A549 (cell line): Measurements from ENCODE around the gene APCDD1L. TPM values are rescaled to one million over a fixed set of nuclear protein-coding genes. Genes with fewer than 3 reads are reported as not detected.

Experiments used
- ATAC-seq, 2 experiments: fragments of 200-7000 bp in 1 of 2; fragments of >200 bp in 1 of 2; cut with Nextera tagmentation in 1 of 2; cut with Tn5 transposase in 1 of 2; 3 replicates each; pipeline versions ENCODE4 v1.8.0 to v1.9.1; 2018 to 2020; ENCODE audit warnings: mild to moderate bottlenecking in 1 of 2, moderate library complexity in 1 of 2
- CTCF ChIA-PET: fragments of 300-600 bp; sonication (Branson Sonifier 250); formaldehyde crosslinking; extraction: SDS; loops from one replicate; lab custom pipeline; 2021; ENCODE audit warnings: antibody characterized with exemption, inconsistent platforms; lab: Yijun Ruan, JAX
- POLR2A ChIA-PET: fragments of 350-600 bp; formaldehyde crosslinking; extraction: SDS; loops from one replicate; lab custom pipeline; 2021; ENCODE audit warnings: antibody characterized with exemption, inconsistent platforms; lab: Yijun Ruan, JAX
- DNase-seq, 2 experiments: peaks; one replicate each; pipeline versions ENCODE4 v3.0.0 to v3.0.0-alpha.2; 2011 to 2016; ENCODE audit warnings: low read depth in 1 of 2, low spot score in 1 of 2
- FAIRE-seq: peaks from 2 replicates; lab custom pipeline; 2011; peaks lifted over from hg19 to GRCh38; lab: Jason Lieb, UNC
- H3K27ac ChIP-seq, 2 experiments: fragments of >200 bp; sonication (Bioruptor Twin); formaldehyde crosslinking; 3 replicates each; pipeline ENCODE4 v1.5.1; 2016 to 2017
- H3K4me1 ChIP-seq: fragments of >200 bp; sonication (Bioruptor Twin); formaldehyde crosslinking; 3 replicates; pipeline ENCODE4 v1.6.1; 2016
- H3K4me2 ChIP-seq: fragments of >200 bp; sonication (Bioruptor Twin); formaldehyde crosslinking; 3 replicates; pipeline ENCODE4 v1.6.1; 2016
- H3K4me3 ChIP-seq: fragments of >200 bp; sonication (Bioruptor Twin); formaldehyde crosslinking; 3 replicates; pipeline ENCODE4 v1.5.1; 2016
- H3K9me3 ChIP-seq: fragments of >200 bp; sonication (Bioruptor Twin); formaldehyde crosslinking; 3 replicates; pipeline ENCODE4 v1.6.1; 2016
- BHLHE40 ChIP-seq: IDR thresholded peaks from 2 replicates; pipeline ENCODE4 v1.6.1; 2012; ENCODE audit warnings: low read depth, low read length, inconsistent platforms
- CBX8 ChIP-seq: fragments of 200-600 bp; sonication (generic); IDR thresholded peaks from 2 replicates; pipeline ENCODE4 v1.6.1; 2016
- CEBPB ChIP-seq, 2 experiments: fragments of >200 bp in 1 of 2; sonication (Bioruptor Twin) in 1 of 2; formaldehyde crosslinking in 1 of 2; IDR thresholded peaks; 2 replicates each; pipeline ENCODE4 v1.6.1; 2012 to 2016
- EHF ChIP-seq: fragments of 250-450 bp; sonication (Bioruptor Pico); IDR thresholded peaks from 2 replicates; pipeline ENCODE4 v1.5.0; 2020; ENCODE audit warnings: mild to moderate bottlenecking
- ESRRA ChIP-seq: fragments of 150-350 bp; IDR thresholded peaks from 2 replicates; pipeline ENCODE4 v1.6.1; 2014; ENCODE audit warnings: mild to moderate bottlenecking, low read length, borderline replicate concordance
- FOSB ChIP-seq: fragments of 250-450 bp; sonication (Bioruptor Pico); IDR thresholded peaks from 2 replicates; pipeline ENCODE4 v1.5.0; 2020; ENCODE audit warnings: mild to moderate bottlenecking, moderate library complexity
- FOXS1 ChIP-seq: fragments of 250-450 bp; sonication (Bioruptor Pico); IDR thresholded peaks from 2 replicates; pipeline ENCODE4 v1.5.0; 2020; ENCODE audit warnings: mild to moderate bottlenecking, moderate library complexity
- GATA3 ChIP-seq: IDR thresholded peaks from 2 replicates; pipeline ENCODE4 v1.6.1; 2012; ENCODE audit warnings: borderline replicate concordance
- HDAC2 ChIP-seq: fragments of 200-600 bp; sonication (generic); IDR thresholded peaks from 2 replicates; pipeline ENCODE4 v1.6.1; 2016
- HOXA7 ChIP-seq: fragments of 250-450 bp; sonication (Bioruptor Pico); IDR thresholded peaks from 2 replicates; pipeline ENCODE4 v1.5.0; 2020; ENCODE audit warnings: mild to moderate bottlenecking, moderate library complexity
- JUN ChIP-seq, 2 experiments: fragments of >200 bp; sonication (Bioruptor Twin); formaldehyde crosslinking; IDR thresholded peaks; 2 replicates in 1 of 2; 3 replicates in 1 of 2; pipeline ENCODE4 v1.6.1; 2016 to 2017
- NR3C1 ChIP-seq: fragments of >200 bp; sonication (Bioruptor Twin); formaldehyde crosslinking; IDR thresholded peaks from 3 replicates; pipeline ENCODE4 v1.6.1; 2017
- POLR2AphosphoS2 ChIP-seq: conservative IDR thresholded peaks from 2 replicates; pipeline ENCODE4 v1.6.1; 2012; ENCODE audit warnings: low read length, improper control_type of control experiment, inconsistent platforms
- RAD21 ChIP-seq, 2 experiments: fragments of >200 bp in 1 of 2; sonication (Bioruptor Twin) in 1 of 2; formaldehyde crosslinking in 1 of 2; IDR thresholded peaks in 1 of 2; conservative IDR thresholded peaks in 1 of 2; 2 replicates in 1 of 2; 3 replicates in 1 of 2; pipeline ENCODE4 v1.6.1; 2012 to 2018; ENCODE audit warnings: inconsistent platforms in 1 of 2
- RCOR1 ChIP-seq: fragments of 150-350 bp; IDR thresholded peaks from 2 replicates; pipeline ENCODE4 v1.6.1; 2014; ENCODE audit warnings: antibody characterized with exemption, low read length, low read depth
- RFX5 ChIP-seq: fragments of 450-650 bp; IDR thresholded peaks from 2 replicates; pipeline ENCODE4 v1.7.1; 2014; ENCODE audit warnings: antibody characterized with exemption, mild to moderate bottlenecking, moderate library complexity
- SREBF2 ChIP-seq: fragments of 450-650 bp; IDR thresholded peaks from 2 replicates; pipeline ENCODE4 v1.6.1; 2014; ENCODE audit warnings: mild to moderate bottlenecking, moderate library complexity
- ZC3H11A ChIP-seq: fragments of 450-650 bp; IDR thresholded peaks from 2 replicates; pipeline ENCODE4 v1.6.1; 2014; ENCODE audit warnings: antibody characterized with exemption, mild to moderate bottlenecking
- ZSCAN20 ChIP-seq: fragments of 250-450 bp; sonication (Bioruptor Pico); IDR thresholded peaks from 2 replicates; pipeline ENCODE4 v1.8.0; 2022; ENCODE audit warnings: mild to moderate bottlenecking, moderate library complexity
- WGBS: methylation state at CpG from one replicate; pipeline ENCODE4 v1.1.6; 2017; ENCODE audit errors: missing lambda C conversion rate; 5-methylcytosine and 5-hydroxymethylcytosine counted together
- polyA plus RNA-seq, 4 experiments: library from polyadenylated mRNA; depleted of rRNA in 3 of 4; stranded (reverse); fragments of >200 nt; fragmentation: RNase III in 1 of 4; extraction: RNeasy Plus Mini Kit Qiagen cat#74134 plus additional on column Dnase treatment in 1 of 4; gene quantifications; 2 replicates in 3 of 4; 3 replicates in 1 of 4; pipeline ENCODE4 v1.2.3, GENCODE V29; 2011 to 2017
- TF ChIP-seq, protein P1 (sequence below): fragments of 250-450 bp; sonication (Bioruptor Pico); IDR thresholded peaks from 2 replicates; pipeline ENCODE4 v1.5.0; 2020; ENCODE audit warnings: low read depth, mild to moderate bottlenecking, moderate library complexity
- TF ChIP-seq, protein P2 (sequence below): IDR thresholded peaks from 2 replicates; pipeline ENCODE4 v1.6.1; 2012; ENCODE audit warnings: low read depth, borderline replicate concordance
- TF ChIP-seq, protein P3 (sequence below): fragments of >200 bp; sonication (Bioruptor Twin); formaldehyde crosslinking; IDR thresholded peaks from 3 replicates; pipeline ENCODE4 v1.5.1; 2016

APCDD1L gene
- polyA plus RNA-seq, 2 of the 4 experiments (the other 2 are of a cell fraction) = not detected

DNA sequence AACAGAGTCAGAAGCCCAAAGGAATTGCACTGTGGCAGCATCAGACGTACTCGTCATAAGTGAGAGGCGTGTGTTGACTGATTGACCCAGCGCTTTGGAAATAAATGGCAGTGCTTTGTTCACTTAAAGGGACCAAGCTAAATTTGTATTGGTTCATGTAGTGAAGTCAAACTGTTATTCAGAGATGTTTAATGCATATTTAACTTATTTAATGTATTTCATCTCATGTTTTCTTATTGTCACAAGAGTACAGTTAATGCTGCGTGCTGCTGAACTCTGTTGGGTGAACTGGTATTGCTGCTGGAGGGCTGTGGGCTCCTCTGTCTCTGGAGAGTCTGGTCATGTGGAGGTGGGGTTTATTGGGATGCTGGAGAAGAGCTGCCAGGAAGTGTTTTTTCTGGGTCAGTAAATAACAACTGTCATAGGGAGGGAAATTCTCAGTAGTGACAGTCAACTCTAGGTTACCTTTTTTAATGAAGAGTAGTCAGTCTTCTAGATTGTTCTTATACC is 70.4 kb downstream of the APCDD1L start:
- POLR2A ChIA-PET = no interaction called here
- CTCF ChIA-PET = interaction anchor here (0.8 to 1.2 kb wide), 3 partner anchors 199 to 207 kb away, joined by 3 to 5 read pairs (median 3); partner anchors contain the start of gene STX16
- no peak overlapping the region for H3K4me3 ChIP-seq
- DNase-seq (no peak), ATAC-seq (no peak), FAIRE-seq (no peak)
- 0 out of 3 replicates have a peak, but pooled peaks cover under 1% of the 10 kb centered on the region for H3K4me1 ChIP-seq
- H3K9me3 ChIP-seq = no peaks in the 10 kb centered on the region
- H3K27ac ChIP-seq = no peak overlapping the region
- WGBS = 84% methylated on average over 5 of the region's 5 CpGs
- no peak overlapping the region for H3K4me2 ChIP-seq
- no peak for TF ChIP-seq RFX5
- no peak for TF ChIP-seq GATA3
- no peak for TF ChIP-seq ZC3H11A
- no peak for TF ChIP-seq ZSCAN20 (CRISPR knock-in tag)
- no peak for TF ChIP-seq JUN (IDR thresholded peaks at IDR 0.05)
- TF ChIP-seq, protein P1, sequence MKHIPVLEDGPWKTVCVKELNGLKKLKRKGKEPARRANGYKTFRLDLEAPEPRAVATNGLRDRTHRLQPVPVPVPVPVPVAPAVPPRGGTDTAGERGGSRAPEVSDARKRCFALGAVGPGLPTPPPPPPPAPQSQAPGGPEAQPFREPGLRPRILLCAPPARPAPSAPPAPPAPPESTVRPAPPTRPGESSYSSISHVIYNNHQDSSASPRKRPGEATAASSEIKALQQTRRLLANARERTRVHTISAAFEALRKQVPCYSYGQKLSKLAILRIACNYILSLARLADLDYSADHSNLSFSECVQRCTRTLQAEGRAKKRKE (CRISPR knock-in tag) = no peak
- no peak for TF ChIP-seq HOXA7 (CRISPR knock-in tag)
- TF ChIP-seq POLR2AphosphoS2 = no peak
- TF ChIP-seq, protein P2, sequence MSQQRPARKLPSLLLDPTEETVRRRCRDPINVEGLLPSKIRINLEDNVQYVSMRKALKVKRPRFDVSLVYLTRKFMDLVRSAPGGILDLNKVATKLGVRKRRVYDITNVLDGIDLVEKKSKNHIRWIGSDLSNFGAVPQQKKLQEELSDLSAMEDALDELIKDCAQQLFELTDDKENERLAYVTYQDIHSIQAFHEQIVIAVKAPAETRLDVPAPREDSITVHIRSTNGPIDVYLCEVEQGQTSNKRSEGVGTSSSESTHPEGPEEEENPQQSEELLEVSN = no peak
- TF ChIP-seq BHLHE40 = no peak
- no peak for TF ChIP-seq CEBPB (IDR thresholded peaks at IDR 0.05)
- TF ChIP-seq, protein P3, sequence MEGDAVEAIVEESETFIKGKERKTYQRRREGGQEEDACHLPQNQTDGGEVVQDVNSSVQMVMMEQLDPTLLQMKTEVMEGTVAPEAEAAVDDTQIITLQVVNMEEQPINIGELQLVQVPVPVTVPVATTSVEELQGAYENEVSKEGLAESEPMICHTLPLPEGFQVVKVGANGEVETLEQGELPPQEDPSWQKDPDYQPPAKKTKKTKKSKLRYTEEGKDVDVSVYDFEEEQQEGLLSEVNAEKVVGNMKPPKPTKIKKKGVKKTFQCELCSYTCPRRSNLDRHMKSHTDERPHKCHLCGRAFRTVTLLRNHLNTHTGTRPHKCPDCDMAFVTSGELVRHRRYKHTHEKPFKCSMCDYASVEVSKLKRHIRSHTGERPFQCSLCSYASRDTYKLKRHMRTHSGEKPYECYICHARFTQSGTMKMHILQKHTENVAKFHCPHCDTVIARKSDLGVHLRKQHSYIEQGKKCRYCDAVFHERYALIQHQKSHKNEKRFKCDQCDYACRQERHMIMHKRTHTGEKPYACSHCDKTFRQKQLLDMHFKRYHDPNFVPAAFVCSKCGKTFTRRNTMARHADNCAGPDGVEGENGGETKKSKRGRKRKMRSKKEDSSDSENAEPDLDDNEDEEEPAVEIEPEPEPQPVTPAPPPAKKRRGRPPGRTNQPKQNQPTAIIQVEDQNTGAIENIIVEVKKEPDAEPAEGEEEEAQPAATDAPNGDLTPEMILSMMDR = no peak
- no peak for TF ChIP-seq RCOR1
- no peak for TF ChIP-seq NR3C1
- no peak for TF ChIP-seq RAD21 (conservative IDR thresholded peaks at IDR 0.05 in 1 of 2, IDR thresholded peaks at IDR 0.05 in 1 of 2)
- no peak for TF ChIP-seq EHF (CRISPR knock-in tag)
- no peak for TF ChIP-seq CBX8
- TF ChIP-seq SREBF2 = no peak
- TF ChIP-seq FOXS1 (CRISPR knock-in tag) = no peak

DNA sequence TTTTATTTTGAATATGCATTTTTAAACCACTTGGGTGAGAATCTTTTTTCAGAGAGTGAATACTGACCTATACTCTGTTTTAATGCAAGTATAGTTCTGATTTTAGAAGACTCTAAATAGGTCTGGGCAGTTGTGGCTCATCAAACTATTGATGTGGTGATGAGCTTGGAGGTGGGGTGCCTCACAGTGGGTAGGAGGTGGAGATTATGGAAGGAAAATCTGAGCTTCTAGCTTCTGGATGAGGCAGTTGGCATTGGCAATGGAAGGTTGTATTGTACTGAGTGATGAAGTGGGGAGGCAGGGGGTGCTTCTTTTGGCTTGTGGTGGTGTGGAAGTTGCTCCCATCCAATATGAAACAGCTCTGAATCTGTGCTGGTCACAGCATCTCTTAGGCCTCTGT is 73.5 kb downstream of the APCDD1L start:
- CTCF ChIA-PET = interaction anchor here (0.6 to 1.3 kb wide), 3 partner anchors 9 to 195 kb away, joined by 3 to 5 read pairs (median 4); no protein-coding TSS in a partner anchor
- Histone ChIP-seq H3K4me1 (peaks cover 22% of the 10 kb centered on the region), H3K4me3 (no peak overlapping the region), H3K9me3 (no peaks in the 10 kb centered on the region), H3K4me2 (no peak overlapping the region), H3K27ac (no peak overlapping the region)
- TF ChIP-seq FOSB (CRISPR knock-in tag) (no peak), RFX5 (no peak), HDAC2 (no peak), ESRRA (no peak), RCOR1 (no peak)
- no peak for FAIRE-seq
- DNase-seq = no peak
- ATAC-seq = no peak
- POLR2A ChIA-PET = no interaction called here
